Keratinocyte (primary cell): ENCODE results near the gene NEK6. TPM values are rescaled to one million over a fixed set of nuclear protein-coding genes. Genes with fewer than 3 reads are reported as not detected.

Experiments
- DNase-seq: peaks from one replicate; pipeline ENCODE4 v3.0.0-alpha.2; 2011; ENCODE audit warnings: low read depth, missing footprints, low spot score
- FAIRE-seq: peaks from 2 replicates; lab custom pipeline; 2011; peaks lifted over from hg19 to GRCh38; lab: Jason Lieb, UNC
- H2AFZ ChIP-seq: 2 replicates; pipeline ENCODE4 v1.6.0; 2012; ENCODE audit warnings: low read length, control low read depth, inconsistent platforms; ENCODE audit not compliant: control insufficient read depth
- H3K27ac ChIP-seq: 2 replicates; pipeline ENCODE4 v1.5.1; 2011; ENCODE audit warnings: low read length; ENCODE audit not compliant: control insufficient read depth, insufficient read depth
- H3K27me3 ChIP-seq: 3 replicates; pipeline ENCODE4 v1.6.0; 2011; ENCODE audit warnings: low read length; ENCODE audit not compliant: control insufficient read depth, insufficient read depth; ENCODE audit errors: extremely low read depth
- H3K36me3 ChIP-seq, 2 experiments: 2 replicates in 1 of 2; 3 replicates in 1 of 2; pipeline ENCODE4 v1.5.1; 2011; ENCODE audit warnings: low read length in 2 of 2, mild to moderate bottlenecking in 1 of 2; ENCODE audit not compliant: control insufficient read depth in 2 of 2, insufficient read depth in 2 of 2; ENCODE audit errors: extremely low read depth in 1 of 2
- H3K4me1 ChIP-seq: 3 replicates; pipeline ENCODE4 v1.5.1; 2011; ENCODE audit warnings: low read length; ENCODE audit not compliant: control insufficient read depth, insufficient read depth; ENCODE audit errors: extremely low read depth
- H3K4me2 ChIP-seq: 3 replicates; pipeline ENCODE4 v1.6.0; 2011; ENCODE audit warnings: low read depth, low read length; ENCODE audit not compliant: control insufficient read depth, insufficient read depth; ENCODE audit errors: extremely low read depth
- H3K4me3 ChIP-seq, 3 experiments: fragments of 200-600 bp in 1 of 3; sonication (generic) in 1 of 3; 2 replicates in 2 of 3; 3 replicates in 1 of 3; pipeline ENCODE4 v1.5.1; 2011 to 2016; ENCODE audit warnings: low read length in 3 of 3, mild to moderate bottlenecking in 3 of 3, control low read depth in 2 of 3, inconsistent platforms in 1 of 3, low read depth in 1 of 3, mixed read lengths in 1 of 3, mixed run types in 1 of 3, moderate library complexity in 1 of 3; ENCODE audit not compliant: control insufficient read depth in 2 of 3, insufficient read depth in 2 of 3; ENCODE audit errors: extremely low read depth in 1 of 3
- H3K79me2 ChIP-seq: 2 replicates; pipeline ENCODE4 v1.6.0; 2012; ENCODE audit warnings: low read length; ENCODE audit not compliant: control insufficient read depth, insufficient read depth
- H3K9ac ChIP-seq: 3 replicates; pipeline ENCODE4 v1.6.0; 2011; ENCODE audit warnings: low read length; ENCODE audit not compliant: control insufficient read depth, insufficient read depth; ENCODE audit errors: extremely low read depth
- H3K9me1 ChIP-seq: 3 replicates; pipeline ENCODE4 v1.6.0; 2011; ENCODE audit warnings: low read length; ENCODE audit not compliant: control insufficient read depth, insufficient read depth; ENCODE audit errors: extremely low read depth
- H3K9me3 ChIP-seq: 2 replicates; pipeline ENCODE4 v1.5.1; 2012; ENCODE audit warnings: low read depth, low read length; ENCODE audit not compliant: control insufficient read depth
- H4K20me1 ChIP-seq: 3 replicates; pipeline ENCODE4 v1.6.0; 2011; ENCODE audit warnings: low read length; ENCODE audit not compliant: control insufficient read depth, insufficient read depth; ENCODE audit errors: extremely low read depth
- EZH2 ChIP-seq: IDR thresholded peaks from one replicate; pipeline ENCODE4 v1.6.1; 2012; ENCODE audit warnings: inconsistent platforms, mild to moderate bottlenecking, low read length, moderate library complexity
- dilution Hi-C: fragments of 300-500 bp; cut with MboI; formaldehyde crosslinking; loops from one replicate; pipeline ENCODE4 v1.7.0; 2020; ENCODE audit warnings: low sequenced_read_pairs; ENCODE audit not compliant: extremely low pct_ligation_motif_present
- polyA plus RNA-seq, 5 experiments: library from polyadenylated mRNA; depleted of rRNA in 3 of 5; stranded (reverse) in 3 of 5; stranded (forward) in 1 of 5; unstranded in 1 of 5; fragments of >200 nt; gene quantifications; 1 replicate in 1 of 5; 2 replicates in 3 of 5; 3 replicates in 1 of 5; pipeline versions ENCODE4 v1.2.1 to v1.2.3, GENCODE V29; 2011 to 2012; ENCODE audit warnings: missing spikeins in 2 of 5, low read depth in 1 of 5, low replicate concordance in 1 of 5
- TF ChIP-seq, protein P1 (sequence below), 3 experiments: IDR thresholded peaks in 1 of 3; conservative IDR thresholded peaks in 1 of 3; optimal IDR thresholded peaks in 1 of 3; 2 replicates in 2 of 3; 3 replicates in 1 of 3; pipeline versions ENCODE3 to v1.5.1; 2011; ENCODE audit warnings: low read length in 3 of 3, mild to moderate bottlenecking in 3 of 3, moderate library complexity in 2 of 3, control low read depth in 1 of 3, inconsistent platforms in 1 of 3; ENCODE audit not compliant: insufficient read depth in 2 of 3; ENCODE audit errors: extremely low read depth in 1 of 3

The NEK6 gene
- polyA plus RNA-seq, 1 donor (not counting 4 experiments of a cell fraction or from before 2014, with no cell fraction given), result 56.4 TPM

DNA sequence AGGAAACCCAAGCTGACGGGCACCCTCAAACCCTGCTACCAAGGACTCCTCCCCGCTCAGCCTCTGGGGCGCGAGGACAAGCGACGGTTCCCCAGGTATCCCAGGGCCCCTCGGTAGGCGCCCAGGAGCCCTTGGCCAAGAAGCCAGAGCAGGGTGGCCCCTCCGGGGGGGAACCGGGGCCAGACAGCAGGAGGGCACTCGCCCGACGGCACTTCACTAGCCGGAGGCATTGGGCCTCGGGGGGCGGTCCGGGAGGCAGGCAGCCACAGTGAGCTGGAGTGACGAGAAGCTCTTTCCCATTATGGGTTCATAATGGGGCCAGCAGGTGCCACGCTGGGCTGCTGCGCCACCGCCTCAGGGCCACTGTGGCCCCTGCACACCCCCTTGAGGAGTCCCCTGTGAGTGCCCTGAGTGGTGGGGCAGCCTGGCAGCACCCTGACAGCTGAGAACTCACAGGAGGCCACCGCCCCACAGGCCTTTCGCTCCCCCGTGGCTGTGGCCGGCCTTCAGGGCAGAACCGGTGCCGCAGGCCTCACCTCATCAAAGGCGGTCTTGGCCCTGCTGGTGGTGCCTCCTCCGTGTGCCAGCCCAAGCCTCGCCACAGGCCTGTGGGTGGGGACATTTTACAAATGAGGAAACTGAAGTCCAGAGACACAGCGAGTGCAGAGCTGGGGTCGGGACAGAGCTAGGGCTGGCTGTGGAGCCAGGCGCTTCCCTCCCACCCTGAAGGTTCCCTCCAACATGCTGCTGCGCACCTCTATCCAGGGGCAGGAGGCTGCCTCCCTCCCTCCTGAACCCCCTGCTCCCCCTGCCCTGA, 88.8 kb downstream of the NEK6 start:
- dilution Hi-C loops, result no loop called here
- FAIRE-seq, result no peak
- no peaks in the 10 kb centered on the region for H3K9me1 ChIP-seq

DNA sequence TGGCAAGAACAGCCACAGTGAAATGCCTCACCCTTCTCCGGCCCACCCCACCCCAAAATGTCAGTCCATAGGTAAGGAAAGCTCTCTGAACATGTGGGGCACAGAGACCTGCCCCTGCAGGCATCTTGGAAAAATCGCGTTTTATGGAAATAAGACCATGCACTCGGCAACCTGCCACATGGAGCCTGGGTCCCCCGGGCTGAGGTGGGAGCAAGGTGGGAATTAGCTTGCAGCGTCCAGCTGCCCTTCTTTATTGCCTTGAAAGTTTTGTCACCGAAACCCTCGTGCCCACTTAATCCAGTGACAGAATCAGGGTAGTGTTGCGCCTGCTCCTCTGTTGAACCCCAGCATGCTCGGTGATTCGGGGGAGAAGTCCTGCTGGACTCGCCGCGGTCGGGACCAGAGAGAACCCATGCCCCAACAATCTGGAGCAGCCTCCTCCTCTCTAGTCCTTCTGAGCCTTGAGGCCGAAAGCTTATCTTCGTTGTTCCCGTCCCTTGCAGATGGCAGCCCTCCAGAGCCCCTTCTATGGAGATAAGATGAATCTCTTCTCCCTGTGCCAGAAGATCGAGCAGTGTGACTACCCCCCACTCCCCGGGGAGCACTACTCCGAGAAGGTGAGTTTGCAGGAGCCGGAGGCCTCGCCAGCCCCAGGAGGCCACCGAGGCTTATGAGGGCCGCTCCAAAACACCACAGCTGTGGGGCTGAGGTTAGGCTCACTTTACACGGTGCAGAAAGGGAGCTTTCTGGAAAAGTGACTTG, 89.6 kb downstream of the NEK6 start:
- Histone ChIP-seq H3K36me3 (peaks cover 32 to 36% of the 10 kb centered on the region in 2 experiments), H3K9ac (no peak overlapping the region), H2AFZ (no peak overlapping the region), H3K9me3 (no peaks in the 10 kb centered on the region), H3K9me1 (no peaks in the 10 kb centered on the region), H3K4me2 (no peak overlapping the region), H3K4me1 (peaks cover 10% of the 10 kb centered on the region), H3K27ac (no peak overlapping the region), H4K20me1 (peaks cover 5% of the 10 kb centered on the region), H3K79me2 (no peaks in the 10 kb centered on the region), H3K27me3 (no peaks in the 10 kb centered on the region), H3K4me3 (no peak overlapping the region)
- dilution Hi-C loops, result no loop called here
- DNase-seq (no peak), FAIRE-seq (no peak)
- TF ChIP-seq EZH2, result no peak
- TF ChIP-seq, protein P1, sequence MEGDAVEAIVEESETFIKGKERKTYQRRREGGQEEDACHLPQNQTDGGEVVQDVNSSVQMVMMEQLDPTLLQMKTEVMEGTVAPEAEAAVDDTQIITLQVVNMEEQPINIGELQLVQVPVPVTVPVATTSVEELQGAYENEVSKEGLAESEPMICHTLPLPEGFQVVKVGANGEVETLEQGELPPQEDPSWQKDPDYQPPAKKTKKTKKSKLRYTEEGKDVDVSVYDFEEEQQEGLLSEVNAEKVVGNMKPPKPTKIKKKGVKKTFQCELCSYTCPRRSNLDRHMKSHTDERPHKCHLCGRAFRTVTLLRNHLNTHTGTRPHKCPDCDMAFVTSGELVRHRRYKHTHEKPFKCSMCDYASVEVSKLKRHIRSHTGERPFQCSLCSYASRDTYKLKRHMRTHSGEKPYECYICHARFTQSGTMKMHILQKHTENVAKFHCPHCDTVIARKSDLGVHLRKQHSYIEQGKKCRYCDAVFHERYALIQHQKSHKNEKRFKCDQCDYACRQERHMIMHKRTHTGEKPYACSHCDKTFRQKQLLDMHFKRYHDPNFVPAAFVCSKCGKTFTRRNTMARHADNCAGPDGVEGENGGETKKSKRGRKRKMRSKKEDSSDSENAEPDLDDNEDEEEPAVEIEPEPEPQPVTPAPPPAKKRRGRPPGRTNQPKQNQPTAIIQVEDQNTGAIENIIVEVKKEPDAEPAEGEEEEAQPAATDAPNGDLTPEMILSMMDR (optimal IDR thresholded peaks at IDR 0.05 in 1 of 3, IDR thresholded peaks at IDR 0.05 in 1 of 3, conservative IDR thresholded peaks at IDR 0.05 in 1 of 3; ENCODE audit: extremely low read depth in 1 of 3, insufficient read depth in 2 of 3, low read length in 3 of 3), result no peak

More for the DNA sequence above, 88.8 kb downstream of the NEK6 start:
- Histone ChIP-seq H3K27me3 (no peaks in the 10 kb centered on the region), H3K27ac (no peak overlapping the region), H3K4me3 (no peak overlapping the region), H2AFZ (no peak overlapping the region), H3K36me3 (peaks cover 28 to 36% of the 10 kb centered on the region in 2 experiments), H3K9ac (no peak overlapping the region), H3K9me3 (no peaks in the 10 kb centered on the region), H3K4me2 (no peak overlapping the region), H3K79me2 (no peaks in the 10 kb centered on the region), H3K4me1 (peaks cover 16% of the 10 kb centered on the region), H4K20me1 (peaks cover 5% of the 10 kb centered on the region)
- no peak for TF ChIP-seq EZH2
- TF ChIP-seq, protein P1 (optimal IDR thresholded peaks at IDR 0.05 in 1 of 3, IDR thresholded peaks at IDR 0.05 in 1 of 3, conservative IDR thresholded peaks at IDR 0.05 in 1 of 3; ENCODE audit: extremely low read depth in 1 of 3, insufficient read depth in 2 of 3, low read length in 3 of 3), result no peak
- no peak for DNase-seq
